GM12878 (cell line): ENCODE results near the gene NME7. TPM values are rescaled to one million over a fixed set of nuclear protein-coding genes. Genes with fewer than 3 reads are reported as not detected.

ENCODE experiments used
- ATAC-seq: fragments of 200-7000 bp; cut with Tn5 transposase; 3 replicates; pipeline ENCODE4 v1.9.1; 2020; ENCODE audit warnings: mild to moderate bottlenecking, moderate library complexity
- BruUV-seq: library from RNA; stranded (reverse); fragments of 400-500 nt; replicated peaks from 2 replicates; lab custom pipeline; 2021; lab: Mats Ljungman, UMichigan
- CTCF ChIA-PET: fragments of 300-600 bp; sonication (Branson Sonifier 250); formaldehyde crosslinking; extraction: SDS; loops from one replicate; lab custom pipeline; 2021; ENCODE audit warnings: inconsistent platforms; lab: Yijun Ruan, JAX
- POLR2A ChIA-PET: fragments of 350-600 bp; formaldehyde crosslinking; extraction: SDS; loops from one replicate; lab custom pipeline; 2021; ENCODE audit warnings: inconsistent platforms; lab: Charles Lee
- RAD21 ChIA-PET: fragments of 300-600 bp; sonication (Branson Sonifier 250); formaldehyde crosslinking; loops from one replicate; lab custom pipeline; 2023; ENCODE audit warnings: antibody characterized with exemption; ENCODE audit not compliant: unreplicated experiment; lab: Charles Lee
- SMC1A ChIA-PET: fragments of 300-600 bp; sonication (Branson Sonifier 250); formaldehyde crosslinking; loops from one replicate; lab custom pipeline; 2023; ENCODE audit not compliant: unreplicated experiment, uncharacterized antibody; lab: Charles Lee
- DNase-seq: peaks from one replicate; pipeline ENCODE4 v3.0.0-alpha.2; 2011; ENCODE audit warnings: low read depth, low spot score
- FAIRE-seq: peaks from 3 replicates; lab custom pipeline; 2011; peaks lifted over from hg19 to GRCh38; lab: Jason Lieb, UNC
- H2AFZ ChIP-seq: 2 replicates; pipeline ENCODE4 v1.6.0; 2011; ENCODE audit warnings: low read depth, low read length, control low read depth; ENCODE audit not compliant: control insufficient read depth
- H3K27ac ChIP-seq: 2 replicates; pipeline ENCODE4 v1.5.1; 2011; ENCODE audit warnings: control low read depth; ENCODE audit not compliant: control insufficient read depth, insufficient read depth
- H3K27me3 ChIP-seq, 2 experiments: replicated peaks in 1 of 2; 2 replicates each; pipeline versions ENCODE4 v1.6.0 to v1.6.1; 2011; ENCODE audit warnings: low read length in 1 of 2; ENCODE audit not compliant: control insufficient read depth in 2 of 2, insufficient read depth in 2 of 2
- H3K36me3 ChIP-seq, 2 experiments: 2 replicates each; pipeline ENCODE4 v1.5.1; 2011; ENCODE audit warnings: low read length in 1 of 2; ENCODE audit not compliant: control insufficient read depth in 2 of 2, insufficient read depth in 2 of 2
- H3K4me1 ChIP-seq: 2 replicates; pipeline ENCODE4 v1.6.1; 2011; ENCODE audit warnings: mild to moderate bottlenecking, low read length, moderate library complexity, mixed read lengths; ENCODE audit not compliant: control insufficient read depth, insufficient read depth
- H3K4me2 ChIP-seq: 2 replicates; pipeline ENCODE4 v1.6.0; 2011; ENCODE audit warnings: control low read depth; ENCODE audit not compliant: control insufficient read depth, insufficient read depth
- H3K4me3 ChIP-seq: fragments of 200-600 bp; sonication (generic); 2 replicates; pipeline ENCODE4 v1.5.1; 2016
- H3K79me2 ChIP-seq: 2 replicates; pipeline ENCODE4 v1.6.0; 2011; ENCODE audit warnings: low read length; ENCODE audit not compliant: control insufficient read depth, insufficient read depth
- H3K9ac ChIP-seq: 2 replicates; pipeline ENCODE4 v1.8.0; 2011; ENCODE audit warnings: low read length, control low read depth, mixed read lengths; ENCODE audit not compliant: control insufficient read depth, insufficient read depth
- H3K9me3 ChIP-seq: replicated peaks from 3 replicates; pipeline ENCODE4 v1.5.1; 2011; ENCODE audit warnings: mild to moderate bottlenecking, low read length; ENCODE audit not compliant: control insufficient read depth, insufficient read depth
- H4K20me1 ChIP-seq: 2 replicates; pipeline ENCODE4 v1.6.0; 2011; ENCODE audit not compliant: control insufficient read depth, insufficient read depth
- EP300 ChIP-seq, 2 experiments: fragments of 150-350 bp in 1 of 2; IDR thresholded peaks; 2 replicates each; pipeline ENCODE4 v1.6.1; 2011 to 2012; ENCODE audit warnings: low read depth in 2 of 2, low read length in 2 of 2, borderline replicate concordance in 1 of 2, improper control_type of control experiment in 1 of 2, inconsistent platforms in 1 of 2; ENCODE audit not compliant: control insufficient read depth in 1 of 2
- ETV6 ChIP-seq, 2 experiments: fragments of 450-650 bp in 1 of 2; IDR thresholded peaks in 1 of 2; conservative IDR thresholded peaks in 1 of 2; 2 replicates each; pipeline ENCODE4 v1.6.1; 2014; ENCODE audit warnings: antibody characterized with exemption in 1 of 2, borderline replicate concordance in 1 of 2, low read depth in 1 of 2, mild to moderate bottlenecking in 1 of 2, moderate library complexity in 1 of 2
- GATAD2B ChIP-seq: fragments of 450-650 bp; conservative IDR thresholded peaks from 2 replicates; pipeline ENCODE4 v1.6.1; 2017; ENCODE audit warnings: low read depth, mild to moderate bottlenecking, moderate library complexity
- JUNB ChIP-seq: IDR thresholded peaks from 2 replicates; pipeline ENCODE4 v1.6.1; 2016; ENCODE audit warnings: antibody characterized with exemption, mild to moderate bottlenecking
- KLF5 ChIP-seq: fragments of 450-650 bp; IDR thresholded peaks from 2 replicates; pipeline ENCODE4 v1.6.1; 2014; ENCODE audit warnings: mild to moderate bottlenecking; ENCODE audit not compliant: partially characterized antibody
- RELA ChIP-seq: fragments of 450-650 bp; IDR thresholded peaks from 2 replicates; pipeline ENCODE4 v1.8.0; 2014; ENCODE audit warnings: borderline replicate concordance; ENCODE audit not compliant: partially characterized antibody
- RFX5 ChIP-seq: IDR thresholded peaks from 2 replicates; pipeline ENCODE4 v1.6.1; 2011; ENCODE audit warnings: low read depth, low read length, improper control_type of control experiment
- SIN3A ChIP-seq: IDR thresholded peaks from 2 replicates; pipeline ENCODE4 v1.6.1; 2012; ENCODE audit warnings: low read depth, low read length, improper control_type of control experiment
- SMC3 ChIP-seq: IDR thresholded peaks from 2 replicates; pipeline ENCODE4 v1.6.1; 2011; ENCODE audit warnings: low read length, improper control_type of control experiment, borderline replicate concordance
- WRNIP1 ChIP-seq: IDR thresholded peaks from 2 replicates; pipeline ENCODE4 v1.6.1; 2011; ENCODE audit warnings: low read depth, low read length, improper control_type of control experiment, borderline replicate concordance
- WGBS: methylation state at CpG from one replicate; pipeline ENCODE4 v1.1.6; 2016; ENCODE audit warnings: low lambda C conversion rate; ENCODE audit not compliant: insufficient replicate concordance, insufficient coverage; ENCODE audit errors: missing lambda C conversion rate; 5-methylcytosine and 5-hydroxymethylcytosine counted together
- in situ Hi-C: fragments of 300-500 bp; cut with MboI; formaldehyde crosslinking; loops from 9 replicates; pipeline ENCODE4 v1.14.3; 2018; ENCODE audit warnings: mixed read lengths
- intact Hi-C: fragments of 100-400 bp; cut with micrococcal nuclease; formaldehyde crosslinking; loops from one replicate; pipeline ENCODE4 v1.14.2; 2022; ENCODE audit not compliant: unreplicated experiment
- polyA plus RNA-seq, 11 experiments: library from polyadenylated mRNA; depleted of rRNA in 4 of 11; unstranded in 6 of 11; stranded (reverse) in 5 of 11; fragments of >200 nt; fragmentation: Nextera tagmentation in 4 of 11; fragmentation: Illumina TruSeq in 1 of 11; extraction: Ambion mirVana in 4 of 11; extraction: Trizol in 1 of 11; gene quantifications; 1 replicate in 1 of 11; 2 replicates in 10 of 11; pipeline versions ENCODE4 v1.2.1 to v1.2.3, GENCODE V29; 2011 to 2016; ENCODE audit warnings: inconsistent platforms in 2 of 11, missing spikeins in 2 of 11, low read depth in 1 of 11
- total RNA-seq, 4 experiments: library from RNA; depleted of rRNA in 3 of 4; stranded (reverse); fragments of >200 nt in 3 of 4; fragmentation: Illumina TruSeq in 1 of 4; extraction: Trizol in 1 of 4; gene quantifications; 2 replicates each; pipeline versions ENCODE4 v1.2.1 to v1.2.3, GENCODE V29; 2013 to 2021
- TF ChIP-seq, protein P1 (sequence below): IDR thresholded peaks from 2 replicates; pipeline ENCODE4 v1.6.1; 2012; ENCODE audit warnings: low read depth, low read length, improper control_type of control experiment

The NME7 gene
- total and polyA plus RNA-seq, 10 of the 15 experiments (the other 5 are each of a cell fraction or from before 2014, with no cell fraction given) = 1.5 to 15.6 (median 7.2) TPM

DNA sequence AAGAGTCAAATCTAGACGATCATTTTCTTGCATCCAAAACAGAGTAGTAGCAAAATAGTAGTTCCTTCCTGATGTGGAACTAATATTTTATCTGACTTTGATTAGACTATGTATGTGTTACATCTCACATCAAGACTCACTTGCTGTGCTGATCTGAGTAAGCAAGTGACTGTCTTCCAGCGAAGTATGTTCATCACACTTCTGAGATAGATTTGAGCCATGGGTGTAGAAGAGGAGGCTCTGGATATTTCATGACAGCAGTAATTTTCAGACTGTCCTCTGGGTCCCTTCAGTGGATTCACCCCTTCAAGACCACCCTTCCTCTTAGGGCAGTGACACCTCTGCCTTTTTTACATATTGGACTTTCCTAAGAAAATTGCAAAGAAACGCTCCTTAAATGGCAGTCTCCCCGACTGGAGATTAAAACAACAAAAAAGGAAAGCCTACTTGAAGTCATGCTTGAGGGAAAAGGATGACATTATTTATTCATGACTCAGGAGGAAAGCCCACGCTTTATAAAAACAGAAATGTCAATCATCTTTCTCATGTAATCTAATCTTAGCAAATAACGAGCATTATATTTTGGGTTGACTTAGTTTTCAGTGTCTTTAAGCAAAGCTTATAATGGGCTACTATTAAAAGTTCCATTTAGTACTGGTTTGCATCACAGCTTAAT is 238.3 kb downstream of the NME7 start (continued):
- no peak for TF ChIP-seq EP300 (IDR thresholded peaks at IDR 0.05; ENCODE audit: borderline replicate concordance in 1 of 2, control insufficient read depth in 1 of 2, low read depth in 2 of 2, low read length in 2 of 2)
- no peak for TF ChIP-seq WRNIP1
- TF ChIP-seq, protein P1, sequence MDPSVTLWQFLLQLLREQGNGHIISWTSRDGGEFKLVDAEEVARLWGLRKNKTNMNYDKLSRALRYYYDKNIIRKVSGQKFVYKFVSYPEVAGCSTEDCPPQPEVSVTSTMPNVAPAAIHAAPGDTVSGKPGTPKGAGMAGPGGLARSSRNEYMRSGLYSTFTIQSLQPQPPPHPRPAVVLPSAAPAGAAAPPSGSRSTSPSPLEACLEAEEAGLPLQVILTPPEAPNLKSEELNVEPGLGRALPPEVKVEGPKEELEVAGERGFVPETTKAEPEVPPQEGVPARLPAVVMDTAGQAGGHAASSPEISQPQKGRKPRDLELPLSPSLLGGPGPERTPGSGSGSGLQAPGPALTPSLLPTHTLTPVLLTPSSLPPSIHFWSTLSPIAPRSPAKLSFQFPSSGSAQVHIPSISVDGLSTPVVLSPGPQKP = no peak
- TF ChIP-seq SMC3 = no peak
- no peak for TF ChIP-seq KLF5
- no peak for TF ChIP-seq GATAD2B
- no peak for TF ChIP-seq RFX5
- TF ChIP-seq ETV6 (conservative IDR thresholded peaks at IDR 0.05 in 1 of 2, IDR thresholded peaks at IDR 0.05 in 1 of 2; ENCODE audit: borderline replicate concordance in 1 of 2, low read depth in 1 of 2) = no peak
- no peak for TF ChIP-seq RELA

DNA sequence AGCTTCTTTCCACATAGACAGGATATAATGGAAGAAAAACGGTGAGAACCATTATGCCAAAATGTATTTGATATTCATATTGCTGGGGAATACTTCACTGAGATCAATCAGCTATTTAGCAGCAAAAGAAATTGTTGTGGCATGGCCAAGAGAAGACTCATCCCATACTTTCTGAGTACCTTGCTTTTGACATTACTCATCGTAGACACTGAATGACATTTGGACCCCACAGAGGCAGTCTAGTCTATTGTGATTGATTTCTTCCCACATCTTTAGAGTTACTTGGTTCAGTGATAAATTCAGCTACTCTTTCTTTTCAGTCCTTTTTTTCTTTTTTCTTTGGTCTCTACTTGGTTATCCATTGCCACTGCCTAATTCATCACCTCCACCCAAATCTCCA is 239.0 kb downstream of the NME7 start:
- Histone ChIP-seq H2AFZ (no peak overlapping the region), H3K36me3 (no peaks in the 10 kb centered on the region; a peak in 2 of 4 replicates), H3K27me3 (no peaks in the 10 kb centered on the region), H3K79me2 (no peaks in the 10 kb centered on the region), H3K4me3 (no peak overlapping the region), H3K4me1 (no peaks in the 10 kb centered on the region), H4K20me1 (no peaks in the 10 kb centered on the region), H3K9me3 (no peaks in the 10 kb centered on the region), H3K9ac (no peak overlapping the region), H3K27ac (no peak overlapping the region), H3K4me2 (no peak overlapping the region)
- ChIA-PET RAD21 (interaction anchor here (1.7 kb wide), 1 partner anchor 9 kb away, joined by 5 read pairs; no protein-coding TSS in a partner anchor), CTCF (interaction anchor here (1.1 to 1.7 kb wide), 4 partner anchors 11 to 492 kb away, joined by 3 to 4 read pairs (median 4); no protein-coding TSS in a partner anchor), POLR2A (no interaction called here), SMC1A (interaction anchor here (0.8 to 2.2 kb wide), 5 partner anchors 10 to 137 kb away, joined by 3 to 7 read pairs (median 4); no protein-coding TSS in a partner anchor)
- ATAC-seq = no peak
- in situ Hi-C loops = no loop called here
- FAIRE-seq = no peak
- TF ChIP-seq SIN3A (no peak), JUNB (0 out of 2 replicates have a peak, but pooled peaks have one; percentile 5)
- BruUV-seq = no TSS peak
- intact Hi-C loops = no loop called here
- WGBS = 42% methylated on average over 2 of the region's 2 CpGs
- DNase-seq = no peak
